Fibroblast of skin of right biceps (primary cell): ENCODE results near the gene CFD.

Source experiments
- DNase-seq: peaks from one replicate; pipeline ENCODE4 v3.0.0-alpha.2; 2013

The CFD gene

GRCh38 chr19:912181-913079, 53.0 kb downstream of the CFD start:
- DNase-seq = no peak
